Left ventricle myocardium inferior (tissue), 1 donor: Measurements from ENCODE around the gene ACOX3. TPM values are rescaled to one million over a fixed set of nuclear protein-coding genes. Genes with fewer than 3 reads are reported as not detected.

Experiments
- DNase-seq: peaks from one replicate; pipeline ENCODE4 v3.0.0-alpha.2; 2020
- H3K27ac ChIP-seq: fragments of 200-600 bp; replicated peaks from 2 replicates; pipeline ENCODE4 v1.8.0; 2021
- H3K27me3 ChIP-seq: fragments of 200-600 bp; 2 replicates; pipeline ENCODE4 v1.8.0; 2021; ENCODE audit warnings: low read depth
- H3K36me3 ChIP-seq: fragments of 200-600 bp; 2 replicates; pipeline ENCODE4 v1.8.0; 2021
- H3K4me1 ChIP-seq: fragments of 200-600 bp; 2 replicates; pipeline ENCODE4 v1.8.0; 2021
- H3K4me3 ChIP-seq: fragments of 200-600 bp; 2 replicates; pipeline ENCODE4 v1.8.0; 2021; ENCODE audit warnings: mild to moderate bottlenecking, moderate library complexity
- H3K9me3 ChIP-seq: fragments of 200-600 bp; replicated peaks from 2 replicates; pipeline ENCODE4 v1.8.0; 2021
- intact Hi-C: fragments of 100-400 bp; cut with micrococcal nuclease; formaldehyde crosslinking; loops from one replicate; pipeline ENCODE4 v1.11.0; 2022
- total RNA-seq: library from RNA; stranded (reverse); fragmentation: NEBNext Ultra II Directional; extraction: Animal tissue kit (Norgen Biotek cat#: 25700); gene quantifications from one replicate; pipeline ENCODE4 v1.2.1, GENCODE V29; 2021
- TF ChIP-seq, protein P1 (sequence below): fragments of 200-600 bp; IDR thresholded peaks from 2 replicates; pipeline ENCODE4 v1.8.0; 2021; ENCODE audit warnings: antibody characterized with exemption, mild to moderate bottlenecking, borderline replicate concordance
- donor health status: DM: no; HTN: yes; CAD: no; lungs with severe emphysema.

The ACOX3 gene
- total RNA-seq, 1 donor from 2014 or later, result 22.0 TPM

DNA sequence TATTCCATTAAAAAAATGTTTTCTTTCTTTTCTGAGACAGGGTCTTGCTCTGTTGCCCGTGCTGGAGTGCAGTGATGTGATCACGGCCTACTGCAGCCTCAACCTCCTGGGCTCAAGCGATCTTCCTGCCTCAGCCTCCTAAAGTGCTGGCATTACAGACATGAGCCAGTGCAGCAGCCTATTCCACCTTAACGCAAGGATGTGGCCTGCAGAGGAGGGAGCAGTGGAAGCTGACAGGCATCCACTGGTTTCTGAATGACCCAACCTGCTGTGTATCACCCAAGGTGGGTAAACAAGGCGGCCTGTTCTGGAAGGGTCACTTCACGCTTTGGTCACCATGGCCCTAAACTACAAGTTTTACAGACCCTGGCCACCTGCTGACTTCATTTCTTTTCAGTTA, 60.8 kb downstream of the ACOX3 start:
- Histone ChIP-seq H3K4me1 (peaks cover 58% of the 10 kb centered on the region), H3K4me3 (no peak overlapping the region), H3K27me3 (no peaks in the 10 kb centered on the region), H3K36me3 (peaks cover 11% of the 10 kb centered on the region), H3K27ac (peak overlapping the region; percentile 91), H3K9me3 (no peaks in the 10 kb centered on the region)
- TF ChIP-seq, protein P1, sequence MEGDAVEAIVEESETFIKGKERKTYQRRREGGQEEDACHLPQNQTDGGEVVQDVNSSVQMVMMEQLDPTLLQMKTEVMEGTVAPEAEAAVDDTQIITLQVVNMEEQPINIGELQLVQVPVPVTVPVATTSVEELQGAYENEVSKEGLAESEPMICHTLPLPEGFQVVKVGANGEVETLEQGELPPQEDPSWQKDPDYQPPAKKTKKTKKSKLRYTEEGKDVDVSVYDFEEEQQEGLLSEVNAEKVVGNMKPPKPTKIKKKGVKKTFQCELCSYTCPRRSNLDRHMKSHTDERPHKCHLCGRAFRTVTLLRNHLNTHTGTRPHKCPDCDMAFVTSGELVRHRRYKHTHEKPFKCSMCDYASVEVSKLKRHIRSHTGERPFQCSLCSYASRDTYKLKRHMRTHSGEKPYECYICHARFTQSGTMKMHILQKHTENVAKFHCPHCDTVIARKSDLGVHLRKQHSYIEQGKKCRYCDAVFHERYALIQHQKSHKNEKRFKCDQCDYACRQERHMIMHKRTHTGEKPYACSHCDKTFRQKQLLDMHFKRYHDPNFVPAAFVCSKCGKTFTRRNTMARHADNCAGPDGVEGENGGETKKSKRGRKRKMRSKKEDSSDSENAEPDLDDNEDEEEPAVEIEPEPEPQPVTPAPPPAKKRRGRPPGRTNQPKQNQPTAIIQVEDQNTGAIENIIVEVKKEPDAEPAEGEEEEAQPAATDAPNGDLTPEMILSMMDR, result no peak
- DNase-seq, result peak; percentile 8
- intact Hi-C loops, result no loop called here

DNA sequence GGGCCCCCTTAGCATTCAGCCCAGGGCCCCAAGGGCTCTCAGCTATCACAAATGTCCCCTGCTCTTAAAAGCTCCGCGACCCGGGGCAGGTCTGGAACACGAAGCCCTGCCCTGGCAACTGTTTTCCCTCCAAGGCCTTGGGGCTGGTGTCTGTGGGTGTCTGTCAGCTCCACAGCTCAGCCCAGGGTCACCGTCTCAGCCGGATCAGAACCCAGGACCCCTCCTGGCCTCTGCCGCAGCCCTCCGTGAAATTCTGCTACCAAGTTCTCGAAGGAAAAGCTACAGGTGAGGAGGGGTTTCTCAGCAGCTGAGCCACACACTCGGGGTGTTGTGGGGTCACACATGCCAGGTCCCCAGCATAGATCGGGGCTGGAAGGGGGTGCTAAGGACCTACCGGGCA, 61.2 kb downstream of the ACOX3 start:
- Histone ChIP-seq H3K36me3 (peaks cover 11% of the 10 kb centered on the region), H3K4me1 (peaks cover 54% of the 10 kb centered on the region), H3K27me3 (no peaks in the 10 kb centered on the region), H3K4me3 (no peak overlapping the region), H3K9me3 (no peaks in the 10 kb centered on the region), H3K27ac (peak overlapping the region; percentile 91)
- intact Hi-C loops, result no loop called here
- DNase-seq, result peak; percentile 13
- TF ChIP-seq, protein P1, result no peak

DNA sequence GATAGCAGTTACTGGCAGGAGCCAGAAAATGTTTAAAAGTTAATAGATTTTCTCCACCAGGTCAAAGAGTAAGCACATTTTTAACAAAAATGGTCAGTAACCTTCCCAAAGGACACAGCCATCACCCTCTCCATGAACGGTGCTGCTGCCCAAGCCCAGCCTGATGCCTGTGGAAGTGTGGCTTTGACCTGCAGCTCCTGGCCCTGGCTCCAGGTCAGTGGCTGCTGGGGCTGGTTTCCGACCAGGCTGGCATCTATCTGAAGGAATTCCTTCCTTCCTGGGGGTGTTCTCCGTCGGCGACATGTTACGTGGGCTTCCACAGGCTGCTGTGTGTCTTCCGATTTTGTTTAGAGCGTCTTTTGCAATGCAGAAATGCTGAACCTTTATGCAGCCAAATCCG, 61.7 kb downstream of the ACOX3 start:
- Histone ChIP-seq H3K36me3 (peaks cover 11% of the 10 kb centered on the region), H3K27ac (peak overlapping the region; percentile 91), H3K4me3 (no peak overlapping the region), H3K9me3 (no peaks in the 10 kb centered on the region), H3K4me1 (peaks cover 49% of the 10 kb centered on the region), H3K27me3 (no peaks in the 10 kb centered on the region)
- no peak for DNase-seq
- TF ChIP-seq, protein P1, result no peak
- intact Hi-C loops, result no loop called here

DNA sequence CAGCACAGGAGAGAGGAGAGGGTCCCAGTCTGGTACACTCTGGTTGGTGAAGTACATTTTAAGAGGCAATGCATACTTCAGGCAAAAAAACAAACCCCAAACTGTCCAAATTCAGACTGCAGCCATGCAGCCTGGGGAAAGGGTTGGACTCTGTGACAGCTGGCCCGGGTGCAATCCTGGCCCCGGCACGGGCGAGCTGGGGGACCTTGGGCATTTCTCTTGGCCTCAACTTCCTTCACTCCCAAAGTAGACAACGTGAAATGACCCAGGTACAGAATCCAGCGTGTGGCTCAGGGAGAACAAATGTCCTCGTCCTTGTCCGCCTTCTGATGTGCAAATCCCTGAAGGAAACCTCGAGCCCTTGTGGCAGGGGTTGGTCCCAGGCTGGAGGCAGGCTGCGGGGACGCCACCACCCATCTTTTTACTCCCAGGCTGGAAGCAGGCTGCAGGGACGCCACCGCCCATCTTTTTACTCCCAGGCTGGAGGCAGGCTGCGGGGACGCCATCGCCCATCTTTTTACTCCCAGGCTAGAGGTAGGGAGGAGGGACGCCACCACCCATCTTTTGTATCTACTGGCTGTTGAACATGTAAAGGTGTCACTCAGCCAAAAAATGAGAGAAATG, 62.3 kb downstream of the ACOX3 start:
- intact Hi-C loops, result no loop called here
- Histone ChIP-seq H3K4me1 (peaks cover 47% of the 10 kb centered on the region), H3K27me3 (no peaks in the 10 kb centered on the region), H3K36me3 (peaks cover 11% of the 10 kb centered on the region), H3K4me3 (no peak overlapping the region), H3K9me3 (no peaks in the 10 kb centered on the region), H3K27ac (peak overlapping the region; percentile 91)
- TF ChIP-seq, protein P1, result no peak
- DNase-seq, result peak; percentile 10

DNA sequence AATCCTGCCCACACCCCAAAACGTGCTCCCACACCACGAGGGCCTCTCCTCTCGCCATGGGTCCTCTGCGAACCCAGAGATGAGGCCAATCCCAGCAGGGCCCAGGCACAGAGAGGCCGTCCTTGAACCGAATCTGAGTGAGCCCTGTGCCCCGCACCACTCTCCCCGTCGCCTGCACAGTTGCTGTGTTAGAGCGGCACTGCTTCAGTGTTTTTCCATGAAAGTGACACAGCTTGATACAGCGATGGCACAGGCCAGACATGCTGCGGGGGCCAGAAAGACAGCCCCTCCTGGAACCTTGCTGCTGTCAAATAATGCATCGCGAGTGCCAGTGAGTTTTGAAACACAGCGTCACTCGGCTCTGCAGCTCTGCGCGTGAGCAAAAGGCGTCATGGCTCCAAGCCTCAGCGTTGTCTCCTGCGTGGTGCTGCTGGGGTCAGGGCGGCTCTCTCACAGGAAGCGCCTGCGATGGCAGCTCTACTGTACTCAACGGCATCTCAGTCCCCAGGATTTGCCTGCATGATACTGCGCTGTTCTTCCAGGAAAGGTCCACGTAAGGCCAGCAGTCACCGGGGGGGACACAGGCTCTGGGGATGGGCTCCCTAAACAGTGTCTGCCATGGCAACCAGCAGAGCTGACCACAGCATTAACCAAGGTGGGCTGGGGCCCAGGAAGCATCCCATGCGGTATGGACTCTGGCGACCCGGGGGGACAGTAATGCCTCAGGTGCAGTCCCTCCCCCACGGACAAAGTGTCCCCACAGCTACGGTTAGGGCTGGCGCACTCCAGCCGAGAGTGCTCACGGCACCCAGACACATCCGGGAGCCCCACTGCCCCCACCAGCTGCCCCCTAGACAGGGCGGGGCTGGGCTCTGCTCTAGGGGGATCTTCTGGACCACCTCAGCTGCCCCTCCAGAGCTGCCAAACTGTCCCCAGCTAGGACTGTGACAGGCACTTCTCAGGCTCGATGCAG, 63.1 kb downstream of the ACOX3 start:
- H3K27ac ChIP-seq, result peak overlapping the region; percentile 91
- no peak overlapping the region for H3K4me3 ChIP-seq
- peaks cover 11% of the 10 kb centered on the region for H3K36me3 ChIP-seq
- peak; percentile 10 for DNase-seq
- H3K4me1 ChIP-seq, result peaks cover 50% of the 10 kb centered on the region
- TF ChIP-seq, protein P1, result no peak
- intact Hi-C loops, result no loop called here
- H3K27me3 ChIP-seq, result no peaks in the 10 kb centered on the region
- no peaks in the 10 kb centered on the region for H3K9me3 ChIP-seq
